Activated naive CD4-positive, alpha-beta T cell treated with anti-CD3 and anti-CD28 coated beads, Interleukin-2, amount 50 U/mL, for 24 hours (primary cell): Measurements from ENCODE around the gene BSN.

Experiments
- H3K27ac Mint-ChIP-seq: one replicate; pipeline ENCODE4 v1.8.0; 2021; ENCODE audit warnings: mild to moderate bottlenecking, mixed read lengths
- H3K27me3 Mint-ChIP-seq: one replicate; pipeline ENCODE4 v1.8.0; 2021; ENCODE audit warnings: mixed read lengths
- H3K36me3 Mint-ChIP-seq: one replicate; pipeline ENCODE4 v1.8.0; 2021; ENCODE audit warnings: mixed read lengths
- H3K4me1 Mint-ChIP-seq: one replicate; pipeline ENCODE4 v1.8.0; 2021; ENCODE audit warnings: mixed read lengths
- H3K4me3 Mint-ChIP-seq: one replicate; pipeline ENCODE4 v1.8.0; 2021; ENCODE audit warnings: mild to moderate bottlenecking, mixed read lengths
- H3K9me3 Mint-ChIP-seq: one replicate; pipeline ENCODE4 v1.8.0; 2021; ENCODE audit warnings: mixed read lengths

The BSN gene

GRCh38 chr3:49627634-49628033 is 73.4 kb downstream of the BSN start:
- H3K27ac Mint-ChIP-seq = no peak overlapping the region
- H3K4me1 Mint-ChIP-seq = no peaks in the 10 kb centered on the region
- H3K4me3 Mint-ChIP-seq = no peak overlapping the region
- H3K36me3 Mint-ChIP-seq = peaks cover 3% of the 10 kb centered on the region
- H3K27me3 Mint-ChIP-seq = peaks cover 1% of the 10 kb centered on the region
- H3K9me3 Mint-ChIP-seq = no peaks in the 10 kb centered on the region

- Mint-ChIP-seq H3K36me3 (peaks cover 3% of the 10 kb centered on the region), H3K9me3 (no peaks in the 10 kb centered on the region)
Observed at GRCh38 chr3:49628249-49628648, 74.0 kb downstream of the BSN start.

GRCh38 chr3:49629451-49629850 is 75.2 kb downstream of the BSN start:
- Mint-ChIP-seq H3K27me3 (peaks cover 1% of the 10 kb centered on the region), H3K4me1 (no peaks in the 10 kb centered on the region), H3K36me3 (peaks cover 3% of the 10 kb centered on the region), H3K27ac (no peak overlapping the region), H3K9me3 (no peaks in the 10 kb centered on the region), H3K4me3 (no peak overlapping the region)

More at GRCh38 chr3:49628249-49628648, 74.0 kb downstream of the BSN start:
- H3K27me3 Mint-ChIP-seq = peaks cover 1% of the 10 kb centered on the region
- no peak overlapping the region for H3K4me3 Mint-ChIP-seq
- no peaks in the 10 kb centered on the region for H3K4me1 Mint-ChIP-seq
- H3K27ac Mint-ChIP-seq = no peak overlapping the region

GRCh38 chr3:49629866-49630265 is 75.6 kb downstream of the BSN start:
- Mint-ChIP-seq H3K9me3 (no peaks in the 10 kb centered on the region), H3K4me1 (no peaks in the 10 kb centered on the region), H3K27ac (no peak overlapping the region), H3K4me3 (no peak overlapping the region), H3K27me3 (peaks cover 1% of the 10 kb centered on the region), H3K36me3 (peaks cover 3% of the 10 kb centered on the region)

GRCh38 chr3:49630784-49631183 is 76.5 kb downstream of the BSN start:
- Mint-ChIP-seq H3K36me3 (peaks cover 3% of the 10 kb centered on the region), H3K4me3 (no peak overlapping the region)

GRCh38 chr3:49634736-49635135 is 80.5 kb downstream of the BSN start:
- H3K4me3 Mint-ChIP-seq = no peak overlapping the region
- peaks cover 3% of the 10 kb centered on the region for H3K36me3 Mint-ChIP-seq
- H3K4me1 Mint-ChIP-seq = no peaks in the 10 kb centered on the region
- H3K27me3 Mint-ChIP-seq = peaks cover 1% of the 10 kb centered on the region
- no peaks in the 10 kb centered on the region for H3K9me3 Mint-ChIP-seq
- H3K27ac Mint-ChIP-seq = no peak overlapping the region

More at GRCh38 chr3:49630784-49631183, 76.5 kb downstream of the BSN start:
- Mint-ChIP-seq H3K27me3 (peaks cover 1% of the 10 kb centered on the region), H3K9me3 (no peaks in the 10 kb centered on the region), H3K27ac (no peak overlapping the region), H3K4me1 (no peaks in the 10 kb centered on the region)

- Mint-ChIP-seq H3K36me3 (no peaks in the 10 kb centered on the region), H3K9me3 (no peaks in the 10 kb centered on the region), H3K27me3 (no peaks in the 10 kb centered on the region), H3K4me3 (no peak overlapping the region), H3K27ac (no peak overlapping the region), H3K4me1 (no peaks in the 10 kb centered on the region)
Observed at GRCh38 chr3:49636883-49637609, 82.8 kb downstream of the BSN start.

- Mint-ChIP-seq H3K4me3 (no peak overlapping the region), H3K36me3 (no peaks in the 10 kb centered on the region), H3K9me3 (no peaks in the 10 kb centered on the region), H3K4me1 (no peaks in the 10 kb centered on the region), H3K27me3 (no peaks in the 10 kb centered on the region), H3K27ac (no peak overlapping the region)
Observed at GRCh38 chr3:49638445-49638844, 84.2 kb downstream of the BSN start.

GRCh38 chr3:49639551-49639950 is 85.3 kb downstream of the BSN start:
- Mint-ChIP-seq H3K27me3 (no peaks in the 10 kb centered on the region), H3K9me3 (no peaks in the 10 kb centered on the region), H3K4me1 (no peaks in the 10 kb centered on the region), H3K36me3 (no peaks in the 10 kb centered on the region), H3K27ac (no peak overlapping the region), H3K4me3 (no peak overlapping the region)

- Mint-ChIP-seq H3K27me3 (no peaks in the 10 kb centered on the region), H3K27ac (no peak overlapping the region)
Observed at GRCh38 chr3:49641292-49641691, 87.0 kb downstream of the BSN start.

GRCh38 chr3:49641921-49642707 is 87.8 kb downstream of the BSN start:
- Mint-ChIP-seq H3K27ac (no peak overlapping the region), H3K4me3 (no peak overlapping the region), H3K4me1 (no peaks in the 10 kb centered on the region), H3K27me3 (no peaks in the 10 kb centered on the region), H3K9me3 (no peaks in the 10 kb centered on the region), H3K36me3 (no peaks in the 10 kb centered on the region)

More at GRCh38 chr3:49641292-49641691, 87.0 kb downstream of the BSN start:
- H3K4me3 Mint-ChIP-seq = no peak overlapping the region
- H3K4me1 Mint-ChIP-seq = no peaks in the 10 kb centered on the region
- H3K9me3 Mint-ChIP-seq = no peaks in the 10 kb centered on the region
- no peaks in the 10 kb centered on the region for H3K36me3 Mint-ChIP-seq

GRCh38 chr3:49642708-49643145 is 88.5 kb downstream of the BSN start:
- H3K9me3 Mint-ChIP-seq = no peaks in the 10 kb centered on the region
- no peaks in the 10 kb centered on the region for H3K4me1 Mint-ChIP-seq
- H3K36me3 Mint-ChIP-seq = no peaks in the 10 kb centered on the region
- no peak overlapping the region for H3K27ac Mint-ChIP-seq
- no peak overlapping the region for H3K4me3 Mint-ChIP-seq
- H3K27me3 Mint-ChIP-seq = no peaks in the 10 kb centered on the region

GRCh38 chr3:49644684-49645083 is 90.4 kb downstream of the BSN start:
- no peak overlapping the region for H3K4me3 Mint-ChIP-seq
- no peaks in the 10 kb centered on the region for H3K36me3 Mint-ChIP-seq
- H3K27me3 Mint-ChIP-seq = no peaks in the 10 kb centered on the region
- H3K27ac Mint-ChIP-seq = no peak overlapping the region
- H3K4me1 Mint-ChIP-seq = no peaks in the 10 kb centered on the region
- H3K9me3 Mint-ChIP-seq = no peaks in the 10 kb centered on the region

GRCh38 chr3:49646236-49646635 is 92.0 kb downstream of the BSN start:
- Mint-ChIP-seq H3K27ac (no peak overlapping the region), H3K4me1 (no peaks in the 10 kb centered on the region), H3K36me3 (no peaks in the 10 kb centered on the region), H3K4me3 (no peak overlapping the region), H3K27me3 (no peaks in the 10 kb centered on the region), H3K9me3 (no peaks in the 10 kb centered on the region)

- H3K4me3 Mint-ChIP-seq = no peak overlapping the region
- H3K27me3 Mint-ChIP-seq = no peaks in the 10 kb centered on the region
- no peaks in the 10 kb centered on the region for H3K9me3 Mint-ChIP-seq
- no peak overlapping the region for H3K27ac Mint-ChIP-seq
- H3K4me1 Mint-ChIP-seq = no peaks in the 10 kb centered on the region
- no peaks in the 10 kb centered on the region for H3K36me3 Mint-ChIP-seq
Observed at GRCh38 chr3:49647741-49648140, 93.5 kb downstream of the BSN start.

- Mint-ChIP-seq H3K36me3 (no peaks in the 10 kb centered on the region), H3K27me3 (no peaks in the 10 kb centered on the region), H3K27ac (no peak overlapping the region), H3K4me3 (no peak overlapping the region), H3K4me1 (no peaks in the 10 kb centered on the region), H3K9me3 (no peaks in the 10 kb centered on the region)
Observed at GRCh38 chr3:49648354-49649019, 94.2 kb downstream of the BSN start.
